ENCODE measurements around the gene PCCA. TPM values are rescaled to one million over a fixed set of nuclear protein-coding genes. Genes with fewer than 3 reads are reported as not detected.

The PCCA gene
- total and polyA plus RNA-seq, 8 donors, result 26.8 to 48.9 (median 37.6) TPM

DNA sequence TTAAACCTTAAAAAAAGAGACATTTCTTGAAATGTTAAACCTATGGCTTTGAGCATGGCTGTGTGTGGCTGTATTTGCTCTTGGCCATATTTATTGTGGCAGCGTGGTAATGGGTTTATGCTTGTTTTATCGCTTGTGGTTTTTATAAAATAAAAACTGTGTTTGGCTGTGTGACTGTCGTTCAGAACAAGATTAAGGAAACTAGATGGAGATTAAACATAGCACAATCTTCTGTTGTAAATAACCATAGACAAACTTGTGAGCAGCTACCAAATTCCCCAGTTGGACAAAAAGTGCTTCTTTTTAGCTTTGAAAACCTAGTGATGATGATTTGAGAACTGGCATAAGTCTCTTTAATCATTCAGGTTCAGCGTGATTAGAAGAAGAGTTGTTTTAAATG lies 308.7 kb downstream of the PCCA start:
- peaks cover 0 to 4% of the 10 kb centered on the region in 2 donors for H3K36me3 ChIP-seq
- no peak overlapping the region for H3K27ac ChIP-seq
- no peak for TF ChIP-seq CTCF (IDR thresholded peaks at IDR 0.05)
- DNase-seq (no peak), ATAC-seq (no peak)
- no peaks in the 10 kb centered on the region for H3K27me3 ChIP-seq
- H3K4me3 ChIP-seq, result no peak overlapping the region
- intact Hi-C loops (cut with DNase I), result no loop called here
- no peaks in the 10 kb centered on the region for H3K9me3 ChIP-seq
- H3K4me1 ChIP-seq, result peaks cover 0 to 14% of the 10 kb centered on the region in 2 donors

DNA sequence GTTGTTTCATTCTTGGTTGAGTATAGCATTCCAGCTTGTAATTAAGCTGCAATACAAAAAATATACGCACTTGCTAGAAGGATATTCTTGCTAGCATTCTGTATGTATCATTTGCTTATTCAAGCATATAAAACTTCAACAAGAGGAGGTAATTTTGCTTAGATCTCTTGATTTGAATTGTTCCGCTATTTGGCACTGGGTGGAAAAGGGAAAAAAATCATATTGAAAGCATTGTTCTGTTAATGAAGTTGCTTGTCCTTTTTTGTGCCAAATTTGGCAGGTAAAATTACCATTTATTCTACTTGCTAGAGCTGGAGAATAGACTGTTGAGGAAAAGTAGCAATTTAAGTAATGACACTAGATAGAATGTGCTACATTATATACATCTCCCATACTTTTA lies 309.5 kb downstream of the PCCA start:
- intact Hi-C loops (cut with DNase I), result no loop called here
- H3K27ac ChIP-seq, result no peak overlapping the region
- H3K27me3 ChIP-seq, result no peaks in the 10 kb centered on the region
- peaks cover 0 to 4% of the 10 kb centered on the region in 2 donors for H3K36me3 ChIP-seq
- no peak overlapping the region for H3K4me3 ChIP-seq
- H3K9me3 ChIP-seq, result peaks cover 0 to 4% of the 10 kb centered on the region in 2 donors
- no peak for DNase-seq
- TF ChIP-seq CTCF (IDR thresholded peaks at IDR 0.05), result no peak
- no peak for ATAC-seq
- H3K4me1 ChIP-seq, result peaks cover 0 to 7% of the 10 kb centered on the region in 2 donors

DNA sequence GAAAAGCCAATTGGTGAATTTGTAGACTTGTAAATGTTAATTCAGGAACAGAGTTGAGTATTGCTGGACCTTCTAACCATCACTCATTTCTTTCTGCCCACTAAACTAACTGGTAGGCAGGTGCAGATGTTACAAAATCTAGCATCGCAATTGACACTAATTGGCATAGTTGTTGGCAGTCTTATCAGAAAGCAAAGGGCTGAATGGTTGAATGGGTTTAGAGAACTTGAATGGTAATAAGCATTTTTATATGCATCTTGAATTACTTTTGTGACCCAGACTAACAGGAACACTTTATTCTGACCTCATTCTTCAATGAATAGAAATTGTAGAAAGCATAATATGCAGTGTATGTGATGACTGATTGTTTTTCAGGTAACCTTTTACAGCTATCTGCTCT lies 310.6 kb downstream of the PCCA start:
- H3K4me1 ChIP-seq, result no peaks in the 10 kb centered on the region
- H3K27ac ChIP-seq, result no peak overlapping the region
- H3K36me3 ChIP-seq, result peaks cover 0 to 10% of the 10 kb centered on the region in 2 donors
- intact Hi-C loops (cut with DNase I), result no loop called here
- H3K4me3 ChIP-seq, result no peak overlapping the region
- peaks cover 0 to 15% of the 10 kb centered on the region in 2 donors for H3K9me3 ChIP-seq
- no peak for ATAC-seq
- H3K27me3 ChIP-seq, result no peaks in the 10 kb centered on the region
- no peak for DNase-seq
- TF ChIP-seq CTCF (IDR thresholded peaks at IDR 0.05), result no peak

DNA sequence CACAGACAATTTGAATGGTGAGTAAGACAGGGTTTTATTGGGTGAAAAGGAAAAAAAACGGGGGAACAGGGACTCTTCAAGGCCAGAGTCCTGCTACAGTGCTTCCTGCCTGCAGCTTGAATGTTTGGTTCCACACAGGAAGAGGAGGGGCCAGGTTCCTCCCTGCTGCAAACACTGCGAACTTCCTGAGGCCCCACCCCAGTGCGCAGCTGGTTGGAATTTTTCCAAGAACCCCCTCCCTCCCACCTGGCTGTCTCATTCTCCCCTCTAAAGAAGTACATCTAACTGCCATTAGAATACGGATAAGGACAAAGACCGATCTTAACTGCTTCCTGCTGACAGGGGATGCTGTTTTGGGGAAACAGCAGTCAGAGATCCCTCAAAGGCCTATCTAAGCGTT lies 314.8 kb downstream of the PCCA start:
- intact Hi-C loops (cut with DNase I), result no loop called here
- Histone ChIP-seq H3K27me3 (no peaks in the 10 kb centered on the region), H3K27ac (no peak overlapping the region), H3K9me3 (peaks cover 3 to 57% of the 10 kb centered on the region in 2 donors), H3K4me3 (no peak overlapping the region), H3K36me3 (peaks cover 0 to 36% of the 10 kb centered on the region in 2 donors), H3K4me1 (no peaks in the 10 kb centered on the region)
- no peak for DNase-seq
- ATAC-seq, result no peak
- no peak for TF ChIP-seq CTCF (IDR thresholded peaks at IDR 0.05)

DNA sequence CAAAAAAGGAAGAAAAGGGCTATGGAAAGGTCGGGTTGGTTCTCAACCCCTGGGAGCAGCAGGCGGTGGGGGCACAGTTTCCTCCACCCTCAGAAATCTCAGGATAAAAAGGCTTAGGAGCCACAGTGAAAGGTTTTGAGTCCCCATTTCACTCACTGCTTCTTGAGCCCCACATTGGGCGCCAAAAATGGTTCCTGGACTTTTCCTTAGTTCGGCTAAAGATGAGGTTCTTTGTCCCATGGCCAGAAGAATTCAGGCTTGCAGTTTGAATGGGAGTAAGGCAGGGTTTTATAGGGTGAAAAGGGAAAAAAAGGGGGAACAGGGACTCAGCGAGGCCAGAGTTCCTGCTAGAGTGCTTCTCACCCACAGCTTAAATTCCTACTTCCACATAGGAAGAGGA lies 320.2 kb downstream of the PCCA start:
- no peaks in the 10 kb centered on the region for H3K27me3 ChIP-seq
- ATAC-seq (no peak), DNase-seq (no peak)
- peaks cover 25 to 79% of the 10 kb centered on the region in 2 donors for H3K9me3 ChIP-seq
- H3K36me3 ChIP-seq, result peaks cover 0 to 43% of the 10 kb centered on the region in 2 donors
- no peaks in the 10 kb centered on the region for H3K4me1 ChIP-seq
- no peak for TF ChIP-seq CTCF (IDR thresholded peaks at IDR 0.05)
- H3K4me3 ChIP-seq, result no peak overlapping the region
- H3K27ac ChIP-seq, result no peak overlapping the region
- intact Hi-C loops (cut with DNase I), result no loop called here
